Measurements from ENCODE around the gene CIB2. TPM values are rescaled to one million over a fixed set of nuclear protein-coding genes. Genes with fewer than 3 reads are reported as not detected.

Gene CIB2
- total RNA-seq, 1 experiment from 2014 or later, result 43.2 TPM

GRCh38 chr15:78084449-78084750, 46.8 kb downstream of the CIB2 start:
- H2AFZ ChIP-seq (ENCODE audit: low read length), result no peak overlapping the region
- Mint-ChIP-seq H3K9me3 (no peaks in the 10 kb centered on the region), H3K4me1 (peaks cover 9 to 11% of the 10 kb centered on the region in 2 experiments), H3K36me3 (ENCODE audit: insufficient read depth in 1 of 3, low read depth in 3 of 3) (no peaks in the 10 kb centered on the region), H3K27ac (no peak overlapping the region; a peak in 1 of 7 replicates), H3K4me3 (no peak overlapping the region), H3K27me3 (ENCODE audit: low read depth) (peaks cover 5% of the 10 kb centered on the region)
- H4K91ac ChIP-seq (ENCODE audit: insufficient read length, low read depth, low read length), result no peak overlapping the region
- no peaks in the 10 kb centered on the region for H3K79me2 ChIP-seq (ENCODE audit: insufficient read depth, low read length)
- H3K4ac ChIP-seq (ENCODE audit: low read depth, low read length), result no peak overlapping the region
- no peaks in the 10 kb centered on the region for H3K9me3 ChIP-seq (ENCODE audit: control insufficient read depth, low read depth, low read length)
- H3K9ac ChIP-seq (ENCODE audit: extremely low read depth, insufficient read length, low read length), result no peak overlapping the region
- no peak overlapping the region for H3K56ac ChIP-seq (ENCODE audit: insufficient read length, low read depth, low read length)
- no peak overlapping the region for H4K5ac ChIP-seq (ENCODE audit: insufficient read length, low read depth, low read length)
- no peak overlapping the region for H4K8ac ChIP-seq (replicated peaks; ENCODE audit: insufficient read length, low read depth, low read length)
- H2AK5ac ChIP-seq (ENCODE audit: insufficient read length, low read length), result no peak overlapping the region
- H3K23me2 ChIP-seq (ENCODE audit: insufficient read length, low read depth, low read length, poor library complexity, severe bottlenecking), result no peaks in the 10 kb centered on the region
- H3K14ac ChIP-seq (ENCODE audit: insufficient read depth, low read length), result no peak overlapping the region
- no peak overlapping the region for H3K4me2 ChIP-seq (ENCODE audit: insufficient read depth, insufficient read length, low read length)
- no CpG with 5 or more reads among the region's 5 CpGs for WGBS (ENCODE audit: extremely low coverage, insufficient read length, low lambda C conversion rate)
- no peak overlapping the region for H3T11ph ChIP-seq (ENCODE audit: low read length)
- H3K27ac ChIP-seq (ENCODE audit: insufficient read length, low read depth, low read length), result no peak overlapping the region
- H3K23ac ChIP-seq (ENCODE audit: insufficient read length, low read depth, low read length), result no peak overlapping the region
- no peak overlapping the region for H2BK120ac ChIP-seq (ENCODE audit: low read depth, low read length, poor library complexity, severe bottlenecking)
- no peak overlapping the region for H2BK5ac ChIP-seq (ENCODE audit: insufficient read length, low read length)
- no peak overlapping the region for H2BK12ac ChIP-seq (ENCODE audit: insufficient read length, low read depth, low read length)
- H3K27me3 ChIP-seq (ENCODE audit: insufficient read depth, low read length), result no peaks in the 10 kb centered on the region
- H2BK15ac ChIP-seq (ENCODE audit: low read depth, low read length), result no peak overlapping the region
- H2BK20ac ChIP-seq (ENCODE audit: low read depth, low read length, poor library complexity, severe bottlenecking), result no peak overlapping the region
- TF ChIP-seq, protein P1, sequence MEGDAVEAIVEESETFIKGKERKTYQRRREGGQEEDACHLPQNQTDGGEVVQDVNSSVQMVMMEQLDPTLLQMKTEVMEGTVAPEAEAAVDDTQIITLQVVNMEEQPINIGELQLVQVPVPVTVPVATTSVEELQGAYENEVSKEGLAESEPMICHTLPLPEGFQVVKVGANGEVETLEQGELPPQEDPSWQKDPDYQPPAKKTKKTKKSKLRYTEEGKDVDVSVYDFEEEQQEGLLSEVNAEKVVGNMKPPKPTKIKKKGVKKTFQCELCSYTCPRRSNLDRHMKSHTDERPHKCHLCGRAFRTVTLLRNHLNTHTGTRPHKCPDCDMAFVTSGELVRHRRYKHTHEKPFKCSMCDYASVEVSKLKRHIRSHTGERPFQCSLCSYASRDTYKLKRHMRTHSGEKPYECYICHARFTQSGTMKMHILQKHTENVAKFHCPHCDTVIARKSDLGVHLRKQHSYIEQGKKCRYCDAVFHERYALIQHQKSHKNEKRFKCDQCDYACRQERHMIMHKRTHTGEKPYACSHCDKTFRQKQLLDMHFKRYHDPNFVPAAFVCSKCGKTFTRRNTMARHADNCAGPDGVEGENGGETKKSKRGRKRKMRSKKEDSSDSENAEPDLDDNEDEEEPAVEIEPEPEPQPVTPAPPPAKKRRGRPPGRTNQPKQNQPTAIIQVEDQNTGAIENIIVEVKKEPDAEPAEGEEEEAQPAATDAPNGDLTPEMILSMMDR (conservative IDR thresholded peaks at IDR 0.05), result no peak
- no peak overlapping the region for H3K18ac ChIP-seq (ENCODE audit: insufficient read length, low read depth, low read length)
- H3K79me1 ChIP-seq (ENCODE audit: insufficient read depth, low read depth, low read length, poor library complexity, severe bottlenecking), result no peaks in the 10 kb centered on the region
- no peaks in the 10 kb centered on the region for H4K20me1 ChIP-seq (ENCODE audit: control insufficient read depth, insufficient read depth, insufficient read length)
- H3K4me1 ChIP-seq (ENCODE audit: insufficient read depth, low read length), result no peaks in the 10 kb centered on the region
- no peak for DNase-seq
